GM12878 (cell line): Measurements from ENCODE around the gene UCKL1. TPM values are rescaled to one million over a fixed set of nuclear protein-coding genes. Genes with fewer than 3 reads are reported as not detected.

Experiments used
- ATAC-seq: fragments of 200-7000 bp; cut with Tn5 transposase; 3 replicates; pipeline ENCODE4 v1.9.1; 2020; ENCODE audit warnings: mild to moderate bottlenecking, moderate library complexity
- BruUV-seq: library from RNA; stranded (reverse); fragments of 400-500 nt; replicated peaks from 2 replicates; lab custom pipeline; 2021; lab: Mats Ljungman, UMichigan
- CTCF ChIA-PET: fragments of 300-600 bp; sonication (Branson Sonifier 250); formaldehyde crosslinking; extraction: SDS; loops from one replicate; lab custom pipeline; 2021; ENCODE audit warnings: inconsistent platforms; lab: Yijun Ruan, JAX
- POLR2A ChIA-PET: fragments of 350-600 bp; formaldehyde crosslinking; extraction: SDS; loops from one replicate; lab custom pipeline; 2021; ENCODE audit warnings: inconsistent platforms; lab: Charles Lee
- RAD21 ChIA-PET: fragments of 300-600 bp; sonication (Branson Sonifier 250); formaldehyde crosslinking; loops from one replicate; lab custom pipeline; 2023; ENCODE audit warnings: antibody characterized with exemption; ENCODE audit not compliant: unreplicated experiment; lab: Charles Lee
- SMC1A ChIA-PET: fragments of 300-600 bp; sonication (Branson Sonifier 250); formaldehyde crosslinking; loops from one replicate; lab custom pipeline; 2023; ENCODE audit not compliant: unreplicated experiment, uncharacterized antibody; lab: Charles Lee
- DNase-seq: peaks from one replicate; pipeline ENCODE4 v3.0.0-alpha.2; 2011; ENCODE audit warnings: low read depth, low spot score
- FAIRE-seq: peaks from 3 replicates; lab custom pipeline; 2011; peaks lifted over from hg19 to GRCh38; lab: Jason Lieb, UNC
- H2AFZ ChIP-seq: 2 replicates; pipeline ENCODE4 v1.6.0; 2011; ENCODE audit warnings: low read depth, low read length, control low read depth; ENCODE audit not compliant: control insufficient read depth
- H3K27ac ChIP-seq: 2 replicates; pipeline ENCODE4 v1.5.1; 2011; ENCODE audit warnings: control low read depth; ENCODE audit not compliant: control insufficient read depth, insufficient read depth
- H3K27me3 ChIP-seq, 2 experiments: replicated peaks in 1 of 2; 2 replicates each; pipeline versions ENCODE4 v1.6.0 to v1.6.1; 2011; ENCODE audit warnings: low read length in 1 of 2; ENCODE audit not compliant: control insufficient read depth in 2 of 2, insufficient read depth in 2 of 2
- H3K36me3 ChIP-seq, 2 experiments: 2 replicates each; pipeline ENCODE4 v1.5.1; 2011; ENCODE audit warnings: low read length in 1 of 2; ENCODE audit not compliant: control insufficient read depth in 2 of 2, insufficient read depth in 2 of 2
- H3K4me1 ChIP-seq: 2 replicates; pipeline ENCODE4 v1.6.1; 2011; ENCODE audit warnings: mild to moderate bottlenecking, low read length, moderate library complexity, mixed read lengths; ENCODE audit not compliant: control insufficient read depth, insufficient read depth
- H3K4me2 ChIP-seq: 2 replicates; pipeline ENCODE4 v1.6.0; 2011; ENCODE audit warnings: control low read depth; ENCODE audit not compliant: control insufficient read depth, insufficient read depth
- H3K4me3 ChIP-seq: fragments of 200-600 bp; sonication (generic); 2 replicates; pipeline ENCODE4 v1.5.1; 2016
- H3K79me2 ChIP-seq: 2 replicates; pipeline ENCODE4 v1.6.0; 2011; ENCODE audit warnings: low read length; ENCODE audit not compliant: control insufficient read depth, insufficient read depth
- H3K9ac ChIP-seq: 2 replicates; pipeline ENCODE4 v1.8.0; 2011; ENCODE audit warnings: low read length, control low read depth, mixed read lengths; ENCODE audit not compliant: control insufficient read depth, insufficient read depth
- H3K9me3 ChIP-seq: replicated peaks from 3 replicates; pipeline ENCODE4 v1.5.1; 2011; ENCODE audit warnings: mild to moderate bottlenecking, low read length; ENCODE audit not compliant: control insufficient read depth, insufficient read depth
- H4K20me1 ChIP-seq: 2 replicates; pipeline ENCODE4 v1.6.0; 2011; ENCODE audit not compliant: control insufficient read depth, insufficient read depth
- POLR2A ChIP-seq: IDR thresholded peaks from 2 replicates; pipeline ENCODE4 v1.6.1; 2011; ENCODE audit warnings: low read depth, mild to moderate bottlenecking, low read length
- WGBS: methylation state at CpG from one replicate; pipeline ENCODE4 v1.1.6; 2016; ENCODE audit warnings: low lambda C conversion rate; ENCODE audit not compliant: insufficient replicate concordance, insufficient coverage; ENCODE audit errors: missing lambda C conversion rate; 5-methylcytosine and 5-hydroxymethylcytosine counted together
- in situ Hi-C: fragments of 300-500 bp; cut with MboI; formaldehyde crosslinking; loops from 9 replicates; pipeline ENCODE4 v1.14.3; 2018; ENCODE audit warnings: mixed read lengths
- intact Hi-C: fragments of 100-400 bp; cut with micrococcal nuclease; formaldehyde crosslinking; loops from one replicate; pipeline ENCODE4 v1.14.2; 2022; ENCODE audit not compliant: unreplicated experiment
- polyA plus RNA-seq, 11 experiments: library from polyadenylated mRNA; depleted of rRNA in 4 of 11; unstranded in 6 of 11; stranded (reverse) in 5 of 11; fragments of >200 nt; fragmentation: Nextera tagmentation in 4 of 11; fragmentation: Illumina TruSeq in 1 of 11; extraction: Ambion mirVana in 4 of 11; extraction: Trizol in 1 of 11; gene quantifications; 1 replicate in 1 of 11; 2 replicates in 10 of 11; pipeline versions ENCODE4 v1.2.1 to v1.2.3, GENCODE V29; 2011 to 2016; ENCODE audit warnings: inconsistent platforms in 2 of 11, missing spikeins in 2 of 11, low read depth in 1 of 11
- total RNA-seq, 4 experiments: library from RNA; depleted of rRNA in 3 of 4; stranded (reverse); fragments of >200 nt in 3 of 4; fragmentation: Illumina TruSeq in 1 of 4; extraction: Trizol in 1 of 4; gene quantifications; 2 replicates each; pipeline versions ENCODE4 v1.2.1 to v1.2.3, GENCODE V29; 2013 to 2021
- TF ChIP-seq, protein P1 (sequence below): IDR thresholded peaks from 2 replicates; pipeline ENCODE4 v1.6.1; 2012; ENCODE audit warnings: improper control_type of control experiment, low read depth, low read length; ENCODE audit not compliant: insufficient replicate concordance

The UCKL1 gene
- total and polyA plus RNA-seq, 10 of the 15 experiments (the other 5 are each of a cell fraction or from before 2014, with no cell fraction given): 2.4 to 36.3 (median 24.8) TPM

DNA sequence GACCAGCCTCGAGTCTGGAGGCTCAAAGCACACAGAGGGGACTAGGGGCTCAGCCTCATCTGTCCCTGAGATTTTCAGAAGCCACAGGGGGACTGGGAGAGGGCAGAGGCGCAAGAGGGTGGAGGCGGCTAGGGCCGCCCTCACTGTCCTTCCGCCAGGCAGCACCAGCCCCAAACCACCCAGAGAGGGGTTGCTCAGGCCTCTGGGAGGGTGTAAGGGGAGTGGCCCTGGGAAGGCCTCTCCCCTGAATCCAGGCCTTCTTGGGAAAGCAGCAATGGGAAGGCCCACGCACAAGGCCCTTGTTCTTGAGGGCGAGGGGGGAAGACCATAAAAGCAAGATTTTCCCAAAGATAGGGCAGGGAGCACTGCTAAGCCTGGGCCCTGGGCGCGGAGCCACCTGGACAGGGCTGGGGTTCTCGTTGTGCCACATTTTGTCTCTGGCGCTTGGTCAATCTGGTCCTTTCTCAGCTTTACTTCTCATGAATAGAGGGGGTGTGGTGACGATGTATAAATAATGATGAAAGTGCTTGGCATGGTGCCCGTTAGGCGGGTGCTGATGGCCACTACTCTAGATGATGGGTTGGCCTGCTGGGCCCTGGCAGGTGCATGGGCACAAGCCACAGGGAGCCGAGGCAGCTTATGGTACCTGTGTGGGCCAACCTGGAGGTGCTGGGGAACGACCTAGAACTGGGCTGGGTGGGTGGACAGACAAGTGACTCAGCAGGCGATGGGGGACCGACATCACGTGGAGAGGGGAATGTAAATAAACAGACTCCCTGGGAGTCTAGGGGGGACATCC is 18.4 kb upstream of the UCKL1 start:
- Histone ChIP-seq H3K4me3 (no peak overlapping the region), H3K4me2 (0 out of 2 replicates have a peak overlapping the region, but pooled peaks have one; percentile 1), H3K4me1 (peaks cover 19% of the 10 kb centered on the region), H4K20me1 (no peaks in the 10 kb centered on the region), H3K36me3 (peaks cover 8 to 15% of the 10 kb centered on the region in 2 experiments; a peak in 3 of 4 replicates), H2AFZ (no peak overlapping the region), H3K79me2 (peaks cover 24% of the 10 kb centered on the region), H3K9me3 (no peaks in the 10 kb centered on the region), H3K27me3 (no peaks in the 10 kb centered on the region), H3K9ac (no peak overlapping the region), H3K27ac (no peak overlapping the region; the same call in 1 of the 2 replicates)
- CTCF ChIA-PET: interaction anchor here (0.6 to 3.2 kb wide), 16 partner anchors 16 to 437 kb away, joined by 3 to 12 read pairs (median 4); partner anchors contain the start of genes C20orf204, PTK6, TPD52L2 and UCKL1
- 0 out of 2 replicates have a peak, but pooled peaks have one; percentile 17 for TF ChIP-seq POLR2A
- TF ChIP-seq, protein P1, sequence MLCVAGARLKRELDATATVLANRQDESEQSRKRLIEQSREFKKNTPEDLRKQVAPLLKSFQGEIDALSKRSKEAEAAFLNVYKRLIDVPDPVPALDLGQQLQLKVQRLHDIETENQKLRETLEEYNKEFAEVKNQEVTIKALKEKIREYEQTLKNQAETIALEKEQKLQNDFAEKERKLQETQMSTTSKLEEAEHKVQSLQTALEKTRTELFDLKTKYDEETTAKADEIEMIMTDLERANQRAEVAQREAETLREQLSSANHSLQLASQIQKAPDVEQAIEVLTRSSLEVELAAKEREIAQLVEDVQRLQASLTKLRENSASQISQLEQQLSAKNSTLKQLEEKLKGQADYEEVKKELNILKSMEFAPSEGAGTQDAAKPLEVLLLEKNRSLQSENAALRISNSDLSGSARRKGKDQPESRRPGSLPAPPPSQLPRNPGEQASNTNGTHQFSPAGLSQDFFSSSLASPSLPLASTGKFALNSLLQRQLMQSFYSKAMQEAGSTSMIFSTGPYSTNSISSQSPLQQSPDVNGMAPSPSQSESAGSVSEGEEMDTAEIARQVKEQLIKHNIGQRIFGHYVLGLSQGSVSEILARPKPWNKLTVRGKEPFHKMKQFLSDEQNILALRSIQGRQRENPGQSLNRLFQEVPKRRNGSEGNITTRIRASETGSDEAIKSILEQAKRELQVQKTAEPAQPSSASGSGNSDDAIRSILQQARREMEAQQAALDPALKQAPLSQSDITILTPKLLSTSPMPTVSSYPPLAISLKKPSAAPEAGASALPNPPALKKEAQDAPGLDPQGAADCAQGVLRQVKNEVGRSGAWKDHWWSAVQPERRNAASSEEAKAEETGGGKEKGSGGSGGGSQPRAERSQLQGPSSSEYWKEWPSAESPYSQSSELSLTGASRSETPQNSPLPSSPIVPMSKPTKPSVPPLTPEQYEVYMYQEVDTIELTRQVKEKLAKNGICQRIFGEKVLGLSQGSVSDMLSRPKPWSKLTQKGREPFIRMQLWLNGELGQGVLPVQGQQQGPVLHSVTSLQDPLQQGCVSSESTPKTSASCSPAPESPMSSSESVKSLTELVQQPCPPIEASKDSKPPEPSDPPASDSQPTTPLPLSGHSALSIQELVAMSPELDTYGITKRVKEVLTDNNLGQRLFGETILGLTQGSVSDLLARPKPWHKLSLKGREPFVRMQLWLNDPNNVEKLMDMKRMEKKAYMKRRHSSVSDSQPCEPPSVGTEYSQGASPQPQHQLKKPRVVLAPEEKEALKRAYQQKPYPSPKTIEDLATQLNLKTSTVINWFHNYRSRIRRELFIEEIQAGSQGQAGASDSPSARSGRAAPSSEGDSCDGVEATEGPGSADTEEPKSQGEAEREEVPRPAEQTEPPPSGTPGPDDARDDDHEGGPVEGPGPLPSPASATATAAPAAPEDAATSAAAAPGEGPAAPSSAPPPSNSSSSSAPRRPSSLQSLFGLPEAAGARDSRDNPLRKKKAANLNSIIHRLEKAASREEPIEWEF: no peak
- BruUV-seq: TSS peak; percentile 37
- ATAC-seq (no peak), DNase-seq (no peak), FAIRE-seq (no peak)
- RAD21 ChIA-PET: interaction anchor here (0.6 to 1.8 kb wide), 6 partner anchors 18 to 437 kb away, joined by 3 to 8 read pairs (median 4); partner anchors contain the start of genes PTK6, TPD52L2 and UCKL1
- SMC1A ChIA-PET: interaction anchor here (1.3 to 2.0 kb wide), 2 partner anchors 19 to 437 kb away, joined by 3 to 7 read pairs; partner anchors contain the start of genes PTK6 and UCKL1
- POLR2A ChIA-PET: interaction anchor here (1.2 kb wide), 1 partner anchor 13 kb away, joined by 8 read pairs; no protein-coding TSS in a partner anchor
- WGBS: 65% methylated on average over 18 of the region's 19 CpGs
- in situ Hi-C loops: no loop called here
- intact Hi-C loops: loop anchor here (5.0 kb wide), 1 partner anchor 437 kb away; the partner anchor contains the start of gene PTK6
